Ovary (tissue), 3 donors: Measurements from ENCODE around the gene KLK11.

ENCODE experiments used
- CTCF ChIP-seq, 3 donors: fragments of 450-650 bp in 2 of 3; fragments of 200-600 bp in 1 of 3; IDR thresholded peaks; one replicate each; pipeline versions ENCODE4 v1.5.1 to v1.8.0; 2016 to 2022; ENCODE audit warnings: antibody characterized with exemption in 3 of 3, mild to moderate bottlenecking in 1 of 3
- POLR2A ChIP-seq: fragments of 450-650 bp; IDR thresholded peaks from one replicate; pipeline ENCODE4 v1.6.1; 2017; ENCODE audit warnings: antibody characterized with exemption, mild to moderate bottlenecking, moderate library complexity
- donor health status: DM: no; HTN: no; CAD: no.

- no peak for TF ChIP-seq POLR2A
- no peak for TF ChIP-seq CTCF (IDR thresholded peaks at IDR 0.05)
Measured at GRCh38 chr19:51060336-51060735, 33.9 kb upstream of the KLK11 start.
